ENCODE measurements around the gene PRKAR1B.

GRCh38 chr7:714251-714671 is 12.8 kb downstream of the PRKAR1B start:
- no peak for TF ChIP-seq GATA2 (IDR thresholded peaks at IDR 0.05; ENCODE audit: low read depth, low read length)
- TF ChIP-seq GATA3 (IDR thresholded peaks at IDR 0.05; ENCODE audit: low read depth, low read length): no peak

Data from SH-SY5Y (cell line).